Osteoblast (primary cell): Measurements from ENCODE around the gene CELF4. TPM values are rescaled to one million over a fixed set of nuclear protein-coding genes. Genes with fewer than 3 reads are reported as not detected.

Experiments
- DNase-seq: peaks from one replicate; pipeline ENCODE4 v3.0.0; 2011; ENCODE audit warnings: low spot score, mixed read lengths; ENCODE audit not compliant: insufficient read length; ENCODE audit errors: missing footprints
- H2AFZ ChIP-seq: 2 replicates; pipeline ENCODE4 v1.6.0; 2011; ENCODE audit warnings: mild to moderate bottlenecking, low read length
- H3K27ac ChIP-seq: 2 replicates; pipeline ENCODE4 v1.5.1; 2011; ENCODE audit warnings: mild to moderate bottlenecking, low read depth, low read length, moderate library complexity
- H3K27me3 ChIP-seq: 2 replicates; pipeline ENCODE4 v1.6.0; 2012; ENCODE audit warnings: mild to moderate bottlenecking, control low read depth, inconsistent platforms, low read length, moderate library complexity; ENCODE audit not compliant: insufficient read depth
- H3K36me3 ChIP-seq: 2 replicates; pipeline ENCODE4 v1.5.1; 2011; ENCODE audit warnings: mild to moderate bottlenecking, low read length, control low read depth, moderate library complexity; ENCODE audit not compliant: insufficient read depth
- H3K4me1 ChIP-seq: 2 replicates; pipeline ENCODE4 v1.5.1; 2011; ENCODE audit warnings: mild to moderate bottlenecking, low read length, control low read depth, moderate library complexity; ENCODE audit not compliant: insufficient read depth
- H3K4me2 ChIP-seq: 2 replicates; pipeline ENCODE4 v1.6.0; 2011; ENCODE audit warnings: mild to moderate bottlenecking, low read length; ENCODE audit not compliant: insufficient read depth
- H3K4me3 ChIP-seq: fragments of 200-600 bp; sonication (generic); 3 replicates; pipeline ENCODE4 v1.5.1; 2012; ENCODE audit warnings: mild to moderate bottlenecking, low read length, inconsistent platforms; ENCODE audit not compliant: insufficient read depth
- H3K79me2 ChIP-seq: 2 replicates; pipeline ENCODE4 v1.6.0; 2012; ENCODE audit warnings: mild to moderate bottlenecking, low read length, control low read depth, inconsistent platforms; ENCODE audit not compliant: insufficient read depth
- H3K9me3 ChIP-seq: 2 replicates; pipeline ENCODE4 v1.5.1; 2011; ENCODE audit warnings: low read depth, low read length, control low read depth
- H4K20me1 ChIP-seq: 2 replicates; pipeline ENCODE4 v1.6.0; 2012; ENCODE audit warnings: mild to moderate bottlenecking, low read length, control low read depth; ENCODE audit not compliant: insufficient read depth
- CTCF ChIP-seq: IDR thresholded peaks from 2 replicates; pipeline ENCODE4 v1.5.1; 2011; ENCODE audit warnings: mild to moderate bottlenecking, low read depth, low read length, moderate library complexity; ENCODE audit errors: extremely low read depth
- total RNA-seq: library from RNA; depleted of rRNA; stranded (reverse); fragments of >200 nt; gene quantifications from 2 replicates; pipeline ENCODE4 v1.2.3, GENCODE V29; 2012

Gene CELF4
- total RNA-seq, 1 donor = not detected

GRCh38 chr18:37568671-37569070, 3.1 kb upstream of the CELF4 start:
- Histone ChIP-seq H3K4me1 (no peaks in the 10 kb centered on the region), H2AFZ (no peak overlapping the region), H3K4me2 (no peak overlapping the region), H3K27me3 (peaks cover 56% of the 10 kb centered on the region), H3K27ac (no peak overlapping the region), H3K79me2 (no peaks in the 10 kb centered on the region), H4K20me1 (no peaks in the 10 kb centered on the region), H3K9me3 (no peaks in the 10 kb centered on the region), H3K4me3 (no peak overlapping the region), H3K36me3 (no peaks in the 10 kb centered on the region)
- no peak for DNase-seq
- no peak for TF ChIP-seq CTCF

- H3K4me1 ChIP-seq = no peaks in the 10 kb centered on the region
- no peak for TF ChIP-seq CTCF
- H3K4me3 ChIP-seq = no peak overlapping the region
- no peaks in the 10 kb centered on the region for H3K79me2 ChIP-seq
- no peaks in the 10 kb centered on the region for H4K20me1 ChIP-seq
- no peak overlapping the region for H2AFZ ChIP-seq
- H3K27me3 ChIP-seq = peaks cover 57% of the 10 kb centered on the region
- no peaks in the 10 kb centered on the region for H3K9me3 ChIP-seq
- no peaks in the 10 kb centered on the region for H3K36me3 ChIP-seq
- H3K4me2 ChIP-seq = no peak overlapping the region
- no peak for DNase-seq
- no peak overlapping the region for H3K27ac ChIP-seq
These were observed 2.4 kb upstream of the CELF4 start for GRCh38 chr18:37567994-37568359.

GRCh38 chr18:37567061-37567993, 1.7 kb upstream of the CELF4 start:
- H2AFZ ChIP-seq = no peak overlapping the region
- no peak for TF ChIP-seq CTCF
- H3K27me3 ChIP-seq = peaks cover 57% of the 10 kb centered on the region
- H3K4me1 ChIP-seq = no peaks in the 10 kb centered on the region
- H3K27ac ChIP-seq = no peak overlapping the region
- H3K4me3 ChIP-seq = peak overlapping the region; percentile 58
- no peaks in the 10 kb centered on the region for H3K36me3 ChIP-seq
- H4K20me1 ChIP-seq = no peaks in the 10 kb centered on the region
- DNase-seq = no peak
- no peaks in the 10 kb centered on the region for H3K9me3 ChIP-seq
- H3K79me2 ChIP-seq = no peaks in the 10 kb centered on the region
- H3K4me2 ChIP-seq = peak overlapping the region; percentile 55

GRCh38 chr18:37566479-37567060, 972 bp upstream of the CELF4 start:
- H4K20me1 ChIP-seq = no peaks in the 10 kb centered on the region
- H3K4me2 ChIP-seq = peak overlapping the region; percentile 55
- H3K27ac ChIP-seq = no peak overlapping the region
- peaks cover 57% of the 10 kb centered on the region for H3K27me3 ChIP-seq
- peak overlapping the region; percentile 58 for H3K4me3 ChIP-seq
- no peaks in the 10 kb centered on the region for H3K9me3 ChIP-seq
- DNase-seq = no peak
- no peak overlapping the region for H2AFZ ChIP-seq
- no peaks in the 10 kb centered on the region for H3K79me2 ChIP-seq
- no peak for TF ChIP-seq CTCF
- H3K36me3 ChIP-seq = no peaks in the 10 kb centered on the region
- no peaks in the 10 kb centered on the region for H3K4me1 ChIP-seq
